GM23248 (cell line): ENCODE measurements around the gene OR8D2.

Experiments used
- EZH2 ChIP-seq: fragments of 200-600 bp; sonication (generic); IDR thresholded peaks from 2 replicates; pipeline ENCODE4 v1.6.1; 2018; ENCODE audit warnings: antibody characterized with exemption, mild to moderate bottlenecking; ENCODE audit not compliant: insufficient read depth, poor library complexity, severe bottlenecking
- EZH2phosphoT487 ChIP-seq: fragments of 200-600 bp; sonication (generic); IDR thresholded peaks from 2 replicates; pipeline ENCODE4 v1.6.1; 2018; ENCODE audit warnings: antibody characterized with exemption, moderate library complexity, mild to moderate bottlenecking, low read depth; ENCODE audit not compliant: insufficient read depth

DNA sequence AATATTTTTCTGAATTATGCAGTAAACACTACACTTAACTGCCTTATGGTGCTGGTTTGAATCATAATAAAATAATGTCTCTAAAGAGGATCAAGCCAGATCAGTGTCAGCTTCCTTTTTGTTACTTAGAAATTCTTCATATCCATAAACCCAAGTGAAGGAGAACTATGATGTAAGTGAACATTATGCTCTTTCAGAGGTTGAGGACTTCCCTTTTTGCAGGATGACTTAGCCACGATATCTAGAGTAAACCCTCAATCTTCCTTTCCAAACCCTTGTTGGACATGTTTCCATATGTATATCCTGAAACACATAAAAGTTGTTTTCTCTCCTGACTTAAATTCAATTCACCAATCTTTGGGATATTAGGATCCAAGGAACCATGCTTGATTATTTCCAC lies 25.3 kb downstream of the OR8D2 start:
- TF ChIP-seq EZH2 (no peak), EZH2phosphoT487 (no peak)
